ENCODE measurements around the gene FKBP2. TPM values are rescaled to one million over a fixed set of nuclear protein-coding genes. Genes with fewer than 3 reads are reported as not detected.

FKBP2 gene
- total and polyA plus RNA-seq, 4 donors, result 50.2 to 298 (median 87.2) TPM

DNA sequence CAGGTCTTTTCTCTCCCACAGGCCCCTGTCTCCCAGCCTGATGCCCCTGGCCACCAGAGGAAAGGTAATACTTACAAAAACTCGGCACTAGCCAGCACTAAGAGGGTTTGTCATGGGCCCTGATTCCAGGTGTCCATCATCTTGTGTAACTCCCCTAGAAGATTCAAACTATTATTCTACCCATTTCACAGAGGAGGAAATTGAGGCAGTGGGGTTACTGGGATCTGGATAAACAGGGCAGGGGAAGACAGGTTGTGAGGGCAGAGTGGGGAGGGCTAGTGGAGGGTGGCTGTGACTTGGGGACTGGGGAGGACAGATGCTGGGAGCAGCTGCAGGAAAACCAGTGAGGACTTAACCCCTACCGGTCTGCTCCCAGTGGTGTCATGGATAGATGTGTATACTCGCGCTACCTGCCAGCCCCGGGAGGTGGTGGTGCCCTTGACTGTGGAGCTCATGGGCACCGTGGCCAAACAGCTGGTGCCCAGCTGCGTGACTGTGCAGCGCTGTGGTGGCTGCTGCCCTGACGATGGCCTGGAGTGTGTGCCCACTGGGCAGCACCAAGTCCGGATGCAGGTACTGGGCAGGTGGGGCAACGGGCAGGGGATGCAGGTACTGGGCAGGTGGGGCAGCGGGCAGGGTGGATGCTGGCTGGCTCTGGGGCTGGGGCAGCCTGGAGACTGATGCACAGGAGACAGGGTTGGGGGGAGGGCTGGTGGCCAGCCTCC is 5.3 kb upstream of the FKBP2 start:
- WGBS, 2 donors, result 79 to 81% methylated on average over 12 of the region's 12 CpGs
- Histone ChIP-seq H3K27ac (ENCODE audit: low read depth in 1 of 2, low read length in 2 of 2) (peak overlapping the region in 1 of 2 donors; percentile 44), H3K36me3 (ENCODE audit: control insufficient read depth in 1 of 2, insufficient read depth in 2 of 2, low read length in 1 of 2) (peaks cover 0 to 2% of the 10 kb centered on the region in 2 donors), H3K4me1 (ENCODE audit: control insufficient read depth in 1 of 2, insufficient read depth in 2 of 2, low read length in 2 of 2) (no peaks in the 10 kb centered on the region), H3K4me3 (ENCODE audit: low read length in 2 of 2) (peak overlapping the region; percentile 77 to 94), H3K27me3 (ENCODE audit: control insufficient read depth in 1 of 2, insufficient read depth in 2 of 2, low read length in 1 of 2) (no peaks in the 10 kb centered on the region), H3K9me3 (ENCODE audit: control insufficient read depth, low read length) (no peaks in the 10 kb centered on the region)
- ATAC-seq (ENCODE audit: low FRiP score) (no peak), DNase-seq (peak; percentile 50 to 77)
- intact Hi-C loops (cut with DNase I), result no loop called here

DNA sequence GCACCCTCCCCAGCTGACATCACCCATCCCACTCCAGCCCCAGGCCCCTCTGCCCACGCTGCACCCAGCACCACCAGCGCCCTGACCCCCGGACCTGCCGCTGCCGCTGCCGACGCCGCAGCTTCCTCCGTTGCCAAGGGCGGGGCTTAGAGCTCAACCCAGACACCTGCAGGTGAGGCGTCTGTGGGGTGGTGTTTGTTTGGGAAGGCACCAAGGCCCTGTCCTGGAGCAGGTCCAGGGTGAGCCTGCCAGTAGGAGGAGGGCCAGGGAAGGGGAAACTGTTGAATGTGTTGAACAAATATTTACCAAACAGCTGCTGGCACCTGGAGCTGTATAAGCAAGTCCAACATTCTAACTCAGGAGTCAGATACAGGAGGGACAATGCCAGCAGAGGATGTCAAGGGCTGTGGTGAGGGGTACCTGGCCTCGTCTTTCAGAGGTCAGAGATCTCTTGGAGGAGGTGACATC is 3.4 kb upstream of the FKBP2 start:
- H3K4me3 ChIP-seq (ENCODE audit: low read length in 2 of 2), result no peak overlapping the region
- no peaks in the 10 kb centered on the region for H3K4me1 ChIP-seq (ENCODE audit: control insufficient read depth in 1 of 2, insufficient read depth in 2 of 2, low read length in 2 of 2)
- 71 to 74% methylated on average over 12 of the region's 12 CpGs for WGBS, 2 donors
- H3K27me3 ChIP-seq (ENCODE audit: control insufficient read depth in 1 of 2, insufficient read depth in 2 of 2, low read length in 1 of 2), result no peaks in the 10 kb centered on the region
- H3K27ac ChIP-seq (ENCODE audit: low read depth in 1 of 2, low read length in 2 of 2), result no peak overlapping the region
- intact Hi-C loops (cut with DNase I), result no loop called here
- ATAC-seq (ENCODE audit: low FRiP score), result no peak
- H3K36me3 ChIP-seq (ENCODE audit: control insufficient read depth in 1 of 2, insufficient read depth in 2 of 2, low read length in 1 of 2), result peaks cover 0 to 2% of the 10 kb centered on the region in 2 donors
- DNase-seq, result peak; percentile 51 to 68
- no peaks in the 10 kb centered on the region for H3K9me3 ChIP-seq (ENCODE audit: control insufficient read depth, low read length)

DNA sequence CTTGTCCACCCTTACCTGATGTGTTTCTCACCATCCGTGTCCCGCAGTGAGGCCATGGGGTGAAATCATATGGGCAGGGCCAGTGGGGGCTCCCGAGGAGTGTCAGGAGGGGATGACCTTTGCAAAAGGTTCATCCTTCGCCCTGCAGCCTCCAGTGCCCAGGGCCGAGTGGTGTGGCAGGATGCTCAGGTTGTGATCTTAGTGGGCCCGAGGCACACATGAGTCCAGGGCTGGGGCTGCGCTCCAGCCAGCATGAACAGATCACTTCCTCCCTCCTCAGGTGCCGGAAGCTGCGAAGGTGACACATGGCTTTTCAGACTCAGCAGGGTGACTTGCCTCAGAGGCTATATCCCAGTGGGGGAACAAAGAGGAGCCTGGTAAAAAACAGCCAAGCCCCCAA is 2.8 kb upstream of the FKBP2 start:
- WGBS, 2 donors, result 87 to 90% methylated on average over 9 of the region's 9 CpGs

DNA sequence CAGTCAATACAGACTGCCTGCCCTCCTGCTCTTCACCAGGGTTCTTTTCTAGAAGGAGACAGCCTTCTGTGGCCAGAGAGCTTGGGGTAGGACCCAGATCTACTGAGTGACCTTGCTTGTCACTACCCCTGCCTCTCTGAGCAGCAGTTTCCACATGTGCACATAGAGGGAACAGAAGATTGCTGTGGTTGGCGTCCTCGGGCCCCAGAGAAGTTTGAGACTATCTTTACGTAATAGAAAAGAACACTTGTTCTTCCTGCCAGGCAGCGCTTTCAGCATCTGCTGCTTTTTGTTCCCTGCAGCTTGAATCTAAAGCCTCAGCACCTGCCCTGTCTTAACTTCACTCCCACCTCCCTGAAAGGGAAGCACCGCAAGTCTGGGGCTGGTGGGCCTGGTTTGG is 1.9 kb upstream of the FKBP2 start:
- no peak overlapping the region for H3K27ac ChIP-seq (ENCODE audit: low read depth in 1 of 2, low read length in 2 of 2)
- DNase-seq (peak in 1 of 2 donors; percentile 49), ATAC-seq (ENCODE audit: low FRiP score) (no peak)
- H3K4me3 ChIP-seq (ENCODE audit: low read length in 2 of 2), result no peak overlapping the region
- WGBS, 2 donors, result 79 to 84% methylated on average over 5 of the region's 5 CpGs
- H3K36me3 ChIP-seq (ENCODE audit: control insufficient read depth in 1 of 2, insufficient read depth in 2 of 2, low read length in 1 of 2), result peaks cover 0 to 2% of the 10 kb centered on the region in 2 donors
- no peaks in the 10 kb centered on the region for H3K4me1 ChIP-seq (ENCODE audit: control insufficient read depth in 1 of 2, insufficient read depth in 2 of 2, low read length in 2 of 2)
- no peaks in the 10 kb centered on the region for H3K27me3 ChIP-seq (ENCODE audit: control insufficient read depth in 1 of 2, insufficient read depth in 2 of 2, low read length in 1 of 2)
- no peaks in the 10 kb centered on the region for H3K9me3 ChIP-seq (ENCODE audit: control insufficient read depth, low read length)
- intact Hi-C loops (cut with DNase I), result no loop called here

More for the DNA sequence above, 2.8 kb upstream of the FKBP2 start:
- ATAC-seq (ENCODE audit: low FRiP score), result no peak
- Histone ChIP-seq H3K36me3 (ENCODE audit: control insufficient read depth in 1 of 2, insufficient read depth in 2 of 2, low read length in 1 of 2) (peaks cover 0 to 2% of the 10 kb centered on the region in 2 donors), H3K4me1 (ENCODE audit: control insufficient read depth in 1 of 2, insufficient read depth in 2 of 2, low read length in 2 of 2) (no peaks in the 10 kb centered on the region), H3K9me3 (ENCODE audit: control insufficient read depth, low read length) (no peaks in the 10 kb centered on the region), H3K27ac (ENCODE audit: low read depth in 1 of 2, low read length in 2 of 2) (no peak overlapping the region), H3K4me3 (ENCODE audit: low read length in 2 of 2) (no peak overlapping the region), H3K27me3 (ENCODE audit: control insufficient read depth in 1 of 2, insufficient read depth in 2 of 2, low read length in 1 of 2) (no peaks in the 10 kb centered on the region)
- DNase-seq, result no peak
- intact Hi-C loops (cut with DNase I), result no loop called here

DNA sequence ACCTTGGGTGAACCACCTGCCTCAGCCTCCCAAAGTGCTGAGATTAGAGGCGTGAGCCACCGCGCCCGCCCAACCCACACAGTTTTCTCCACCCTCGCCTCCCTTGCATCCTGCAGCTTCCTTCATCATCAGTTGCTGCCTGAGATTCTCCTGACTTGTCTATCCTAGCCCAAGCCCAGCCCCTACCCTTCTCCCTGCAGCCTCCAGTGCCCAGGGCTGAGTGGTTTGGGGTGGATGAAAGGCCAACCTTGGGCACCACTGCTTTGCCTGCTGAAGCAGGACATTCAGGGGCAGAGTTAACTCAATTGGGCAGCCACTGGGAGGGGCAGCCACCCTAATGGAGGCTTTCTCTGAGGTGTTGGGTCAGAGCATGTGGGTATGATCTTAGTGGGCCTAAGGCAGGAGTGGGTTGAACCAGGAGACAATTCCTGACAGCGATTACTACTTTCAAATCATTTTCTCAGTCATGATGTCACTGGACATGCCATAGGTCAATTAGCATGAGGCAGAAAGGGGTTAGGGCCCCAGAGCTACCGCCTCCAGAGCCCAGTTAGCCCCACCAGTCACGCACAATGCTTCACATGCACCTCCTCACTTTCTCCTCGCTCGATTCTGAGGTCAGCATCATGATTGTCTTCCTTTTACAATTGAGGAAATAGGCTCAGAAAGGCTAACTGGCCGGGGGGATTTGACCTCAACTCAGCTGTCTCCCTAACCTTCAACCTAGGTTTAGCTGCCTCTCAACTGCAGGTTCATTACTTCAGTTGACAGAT is 1.0 kb upstream of the FKBP2 start:
- H3K36me3 ChIP-seq (ENCODE audit: control insufficient read depth in 1 of 2, insufficient read depth in 2 of 2, low read length in 1 of 2), result peaks cover 0 to 2% of the 10 kb centered on the region in 2 donors

DNA sequence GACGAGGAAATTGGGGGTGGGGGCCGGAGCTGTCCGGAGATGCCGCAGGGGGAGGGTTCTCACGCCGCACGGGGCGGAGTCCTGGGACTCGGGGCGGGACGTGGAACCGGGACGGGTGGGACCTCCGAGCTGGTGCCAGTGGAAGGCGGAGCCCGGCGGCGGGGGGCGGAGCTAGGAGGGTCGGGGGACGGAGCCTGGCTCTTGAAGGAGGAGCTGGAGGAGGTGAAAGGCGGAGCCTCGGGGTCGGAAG is 271 bp downstream of the FKBP2 start:
- Histone ChIP-seq H3K36me3 (ENCODE audit: control insufficient read depth in 1 of 2, insufficient read depth in 2 of 2, low read length in 1 of 2) (peaks cover 0 to 2% of the 10 kb centered on the region in 2 donors), H3K27ac (ENCODE audit: low read depth in 1 of 2, low read length in 2 of 2) (peak overlapping the region in 1 of 2 donors; percentile 74), H3K27me3 (ENCODE audit: control insufficient read depth in 1 of 2, insufficient read depth in 2 of 2, low read length in 1 of 2) (no peaks in the 10 kb centered on the region), H3K9me3 (ENCODE audit: control insufficient read depth, low read length) (no peaks in the 10 kb centered on the region), H3K4me3 (ENCODE audit: low read length in 2 of 2) (peak overlapping the region; percentile 30 to 33), H3K4me1 (ENCODE audit: control insufficient read depth in 1 of 2, insufficient read depth in 2 of 2, low read length in 2 of 2) (no peaks in the 10 kb centered on the region)
- DNase-seq, result peak; percentile 100
- ATAC-seq (ENCODE audit: low FRiP score), result peak; percentile 96
- intact Hi-C loops (cut with DNase I), result loop anchor here in 1 of 2 donors (1.0 kb wide), 1 partner anchor 29 kb away; no protein-coding TSS in a partner anchor
- 0 to 1% methylated on average over 17 to 24 of the region's 24 CpGs for WGBS, 2 donors

More for the DNA sequence above, 1.0 kb upstream of the FKBP2 start:
- H3K27me3 ChIP-seq (ENCODE audit: control insufficient read depth in 1 of 2, insufficient read depth in 2 of 2, low read length in 1 of 2), result no peaks in the 10 kb centered on the region
- no peaks in the 10 kb centered on the region for H3K4me1 ChIP-seq (ENCODE audit: control insufficient read depth in 1 of 2, insufficient read depth in 2 of 2, low read length in 2 of 2)
- H3K9me3 ChIP-seq (ENCODE audit: control insufficient read depth, low read length), result no peaks in the 10 kb centered on the region
- peak overlapping the region; percentile 76 to 94 for H3K27ac ChIP-seq (ENCODE audit: low read depth in 1 of 2, low read length in 2 of 2)
- 89% methylated on average over 11 of the region's 11 CpGs for WGBS, 2 donors
- intact Hi-C loops (cut with DNase I), result no loop called here
- no peak for ATAC-seq (ENCODE audit: low FRiP score)
- H3K4me3 ChIP-seq (ENCODE audit: low read length in 2 of 2), result no peak overlapping the region
- no peak for DNase-seq

DNA sequence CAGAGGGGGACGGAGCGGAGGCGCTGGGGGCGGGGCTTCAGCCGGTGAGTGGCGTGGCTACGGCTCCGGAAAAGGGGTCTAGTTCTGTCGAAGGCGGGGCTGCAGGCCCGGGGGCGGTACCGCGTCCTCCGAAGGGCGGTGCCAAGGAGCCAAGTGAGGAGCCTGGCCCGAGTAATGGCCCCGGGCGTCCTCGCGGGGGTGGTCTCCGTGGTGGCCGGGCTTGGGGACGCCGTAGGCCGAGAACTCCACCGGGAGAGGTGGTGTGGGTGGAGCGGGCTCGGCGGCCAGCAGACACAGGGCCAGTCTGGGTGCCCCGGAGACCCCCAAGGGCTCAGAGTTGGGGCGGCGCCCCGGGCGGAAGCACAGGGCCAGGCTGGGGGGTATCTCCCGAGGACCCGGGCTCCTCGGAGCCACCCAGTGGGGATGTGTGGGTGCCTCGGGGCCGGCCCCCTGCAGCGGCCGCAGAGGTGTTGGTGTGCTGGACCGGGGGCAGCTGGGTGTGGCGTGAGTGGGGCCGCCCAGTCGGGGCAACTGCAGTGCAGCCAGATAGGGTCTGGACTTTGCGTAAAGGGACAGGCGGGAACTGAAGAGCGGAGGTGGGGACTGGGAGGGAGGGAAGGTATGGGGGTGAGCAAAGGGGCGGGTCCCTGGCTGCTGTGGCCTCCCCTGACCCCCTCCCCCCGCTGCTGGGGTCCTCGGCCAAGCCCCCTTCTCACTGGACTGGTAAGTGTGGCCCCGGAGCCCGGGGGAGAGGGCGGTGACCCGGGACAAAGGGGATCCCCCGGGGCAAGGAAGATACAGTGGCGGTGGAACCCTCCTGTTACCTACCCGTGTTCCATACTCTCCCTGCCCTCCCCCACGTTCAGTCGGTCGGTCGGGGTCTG is 838 bp downstream of the FKBP2 start:
- DNase-seq (peak in 1 of 2 donors; percentile 78), ATAC-seq (ENCODE audit: low FRiP score) (peak; percentile 3)
- Histone ChIP-seq H3K36me3 (ENCODE audit: control insufficient read depth in 1 of 2, insufficient read depth in 2 of 2, low read length in 1 of 2) (peaks cover 0 to 2% of the 10 kb centered on the region in 2 donors), H3K27ac (ENCODE audit: low read depth in 1 of 2, low read length in 2 of 2) (peak overlapping the region in 1 of 2 donors; percentile 30), H3K4me3 (ENCODE audit: low read length in 2 of 2) (peak overlapping the region; percentile 74 to 84), H3K27me3 (ENCODE audit: control insufficient read depth in 1 of 2, insufficient read depth in 2 of 2, low read length in 1 of 2) (no peaks in the 10 kb centered on the region), H3K4me1 (ENCODE audit: control insufficient read depth in 1 of 2, insufficient read depth in 2 of 2, low read length in 2 of 2) (no peaks in the 10 kb centered on the region), H3K9me3 (ENCODE audit: control insufficient read depth, low read length) (no peaks in the 10 kb centered on the region)
- intact Hi-C loops (cut with DNase I), result loop anchor here in 1 of 2 donors (1.0 kb wide), 1 partner anchor 29 kb away; no protein-coding TSS in a partner anchor
- WGBS, 2 donors, result 1% methylated on average over 48 to 63 of the region's 63 CpGs

DNA sequence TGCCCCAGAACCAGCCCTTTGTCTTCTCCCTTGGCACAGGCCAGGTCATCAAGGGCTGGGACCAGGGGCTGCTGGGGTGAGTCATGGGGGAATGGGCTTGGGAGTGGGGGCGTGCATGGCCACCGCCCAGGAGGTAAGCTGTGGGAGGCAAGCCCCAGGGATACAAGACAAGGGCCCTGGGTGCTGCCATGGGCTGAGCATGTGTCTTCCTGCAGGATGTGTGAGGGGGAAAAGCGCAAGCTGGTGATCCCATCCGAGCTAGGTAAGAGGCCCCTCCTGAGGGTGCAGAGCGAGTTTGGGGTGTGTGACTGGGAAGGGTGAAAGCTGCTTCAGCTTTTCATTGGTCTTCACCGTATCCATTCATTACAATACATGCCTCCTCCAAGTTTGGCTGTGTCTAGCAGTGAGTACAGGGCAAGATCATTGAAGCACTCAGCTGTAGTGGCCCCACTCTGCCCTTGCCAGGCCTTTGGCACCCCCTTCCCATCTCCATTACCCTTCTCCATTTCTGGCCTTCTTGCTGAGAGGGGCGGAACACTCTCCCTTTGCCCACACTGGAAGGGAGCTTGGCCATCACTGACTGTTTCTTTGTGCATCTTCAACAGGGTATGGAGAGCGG is 2.5 kb downstream of the FKBP2 start:
- H3K36me3 ChIP-seq (ENCODE audit: control insufficient read depth in 1 of 2, insufficient read depth in 2 of 2, low read length in 1 of 2), result no peaks in the 10 kb centered on the region
- no peaks in the 10 kb centered on the region for H3K27me3 ChIP-seq (ENCODE audit: control insufficient read depth in 1 of 2, insufficient read depth in 2 of 2, low read length in 1 of 2)
- DNase-seq, result no peak
- H3K4me1 ChIP-seq (ENCODE audit: control insufficient read depth in 1 of 2, insufficient read depth in 2 of 2, low read length in 2 of 2), result no peaks in the 10 kb centered on the region
- ATAC-seq (ENCODE audit: low FRiP score), result no peak
- H3K4me3 ChIP-seq (ENCODE audit: low read length in 2 of 2), result no peak overlapping the region
- no peaks in the 10 kb centered on the region for H3K9me3 ChIP-seq (ENCODE audit: control insufficient read depth, low read length)
- no peak overlapping the region for H3K27ac ChIP-seq (ENCODE audit: low read depth in 1 of 2, low read length in 2 of 2)
- intact Hi-C loops (cut with DNase I), result no loop called here
- 79 to 81% methylated on average over 8 of the region's 8 CpGs for WGBS, 2 donors
